Prostate gland (tissue), 1 donor: Measurements from ENCODE around the gene CNTLN.

Experiments used
- POLR2A ChIP-seq: fragments of 450-650 bp; IDR thresholded peaks from one replicate; pipeline ENCODE4 v1.6.1; 2016; ENCODE audit warnings: antibody characterized with exemption, mild to moderate bottlenecking
- POLR2AphosphoS5 ChIP-seq: sonication (generic); formaldehyde crosslinking; IDR thresholded peaks from one replicate; pipeline ENCODE4 v1.6.1; 2017; ENCODE audit warnings: antibody characterized with exemption

GRCh38 chr9:17536027-17536426, 401.2 kb downstream of the CNTLN start:
- TF ChIP-seq POLR2AphosphoS5 (no peak), POLR2A (no peak)
